Fibroblast of skin of left quadriceps (primary cell): ENCODE measurements around the gene MCOLN2.

ENCODE experiments used
- DNase-seq, 2 experiments: peaks; one replicate each; pipeline ENCODE4 v3.0.0-alpha.2; 2013; ENCODE audit warnings: low read depth in 2 of 2

Gene MCOLN2

DNA sequence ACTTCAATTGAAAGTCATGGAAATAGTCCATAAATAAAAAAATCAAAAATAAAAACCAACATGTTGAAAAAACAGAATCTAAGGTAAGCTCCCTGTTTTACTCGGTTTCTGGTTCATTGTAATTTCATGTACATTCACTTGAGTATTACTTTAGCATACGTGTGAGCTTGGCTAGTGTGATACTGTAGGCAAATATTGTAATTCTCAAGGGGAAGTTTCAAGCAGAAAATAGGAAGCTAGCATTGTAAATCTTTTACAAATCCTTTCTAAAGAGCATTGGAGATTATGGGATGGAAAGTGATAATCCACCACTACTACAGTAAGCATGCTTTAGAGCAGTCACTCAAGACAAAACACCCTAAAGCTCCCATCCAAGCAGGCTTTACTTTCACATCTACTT, 100.6 kb downstream of the MCOLN2 start:
- DNase-seq: no peak

GRCh38 chr1:84892705-84893618, 104.0 kb downstream of the MCOLN2 start, which contains the start of gene LPAR3:
LPAR3 (minus strand) TSS chr1:84893206; CDS start chr1:84866120, 27,086 bp downstream.
- no peak for DNase-seq

- DNase-seq: no peak
Observed at GRCh38 chr1:84890566-84890965, 106.3 kb downstream of the MCOLN2 start.

DNA sequence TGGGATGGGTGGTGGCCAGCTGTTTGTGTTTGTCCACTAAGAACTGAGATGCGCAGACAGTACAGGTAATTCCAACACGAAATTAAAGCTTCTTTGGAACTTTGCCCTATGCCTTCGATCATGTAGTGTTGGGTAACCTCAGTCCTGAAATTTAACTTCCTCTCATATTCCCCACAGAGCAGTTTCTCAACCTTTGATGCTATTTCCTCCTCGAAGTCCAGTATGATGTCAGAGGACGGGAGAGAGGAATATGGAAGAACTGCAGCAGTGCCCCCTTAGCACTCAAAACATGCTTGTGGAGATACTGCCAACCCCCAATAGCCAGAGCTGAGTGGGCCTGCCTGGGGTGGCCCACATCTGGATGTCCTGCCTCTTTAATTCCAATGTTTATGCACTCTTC, 107.5 kb downstream of the MCOLN2 start:
- DNase-seq: no peak

- DNase-seq: no peak
Observed at GRCh38 chr1:84888753-84889152, 108.2 kb downstream of the MCOLN2 start.

DNA sequence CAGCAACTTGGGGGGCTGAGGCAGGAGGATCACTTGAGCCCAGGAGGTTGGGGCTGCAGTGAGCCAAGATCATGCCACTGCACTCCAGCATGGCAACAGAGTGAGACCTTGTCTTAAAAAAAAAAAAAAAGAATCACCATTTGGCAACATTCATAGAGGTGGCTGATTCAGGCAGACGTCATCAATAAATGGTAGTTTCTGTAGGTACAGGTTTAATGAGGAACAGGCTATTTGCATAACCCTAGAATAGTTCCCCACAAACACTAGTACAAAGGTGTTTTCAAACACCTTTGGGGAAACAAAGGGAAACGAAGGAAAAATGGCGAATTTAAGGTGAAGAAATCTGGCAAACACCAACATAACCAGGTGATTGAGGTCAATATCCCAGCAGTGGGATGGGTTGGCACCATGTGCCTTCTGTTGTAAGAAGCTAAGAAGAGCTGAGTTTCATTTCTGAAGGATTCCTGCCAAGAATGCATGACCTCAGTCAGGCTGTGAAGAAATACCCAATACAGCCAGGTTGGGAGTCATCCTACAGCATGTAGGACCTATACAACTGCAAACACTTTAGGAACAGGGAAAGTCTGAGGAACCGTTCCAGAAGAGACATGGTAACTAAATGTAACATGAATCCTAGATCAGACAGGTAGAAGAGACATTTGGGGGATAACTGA, 109.5 kb downstream of the MCOLN2 start:
- no peak for DNase-seq

- no peak for DNase-seq
Observed at GRCh38 chr1:84885469-84885868, 111.4 kb downstream of the MCOLN2 start.

- no peak for DNase-seq
Observed at GRCh38 chr1:84884671-84885389, 112.1 kb downstream of the MCOLN2 start.

GRCh38 chr1:84883286-84883685, 113.6 kb downstream of the MCOLN2 start:
- no peak for DNase-seq

DNA sequence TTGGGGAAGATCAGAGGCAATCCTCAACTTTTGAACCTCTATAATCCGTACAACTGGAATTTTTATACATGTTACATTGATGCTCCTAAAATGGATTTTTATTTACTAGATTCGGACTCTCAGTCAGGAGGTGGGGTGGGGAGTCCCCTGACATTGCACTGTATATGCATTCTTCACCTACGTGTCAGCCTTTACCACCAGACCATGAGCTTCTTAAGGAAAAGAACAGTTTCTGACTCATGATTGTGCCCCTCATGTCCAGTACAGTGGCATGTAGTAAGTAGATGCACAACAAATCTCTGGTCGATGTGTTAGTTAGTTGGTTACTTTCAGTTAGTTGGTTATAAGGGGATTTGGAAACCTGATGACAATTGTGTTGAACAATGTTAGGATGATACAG, 119.3 kb downstream of the MCOLN2 start:
- no peak for DNase-seq

- no peak for DNase-seq
Observed at GRCh38 chr1:84876353-84876752, 120.6 kb downstream of the MCOLN2 start.
